DOHH2 (cell line): ENCODE data around the gene DGAT2L6.

ENCODE experiments used
- H3F3A ChIP-seq: fragments of 200-600 bp; sonication (generic), shearing (Covaris generic); 2 replicates; pipeline ENCODE4 v1.6.0; 2016; ENCODE audit warnings: antibody characterized with exemption, mild to moderate bottlenecking; ENCODE audit not compliant: control insufficient read depth, insufficient read depth
- H3K27ac ChIP-seq: fragments of 200-600 bp; sonication (generic); 2 replicates; pipeline ENCODE4 v1.5.1; 2014; ENCODE audit warnings: low read depth, mild to moderate bottlenecking, low read length, moderate library complexity
- H3K27me3 ChIP-seq: fragments of 200-600 bp; sonication (generic); 2 replicates; pipeline ENCODE4 v1.6.1; 2014; ENCODE audit warnings: mild to moderate bottlenecking, low read length, mixed read lengths; ENCODE audit not compliant: control insufficient read depth
- H3K36me3 ChIP-seq: fragments of 200-600 bp; sonication (generic); 2 replicates; pipeline ENCODE4 v1.6.1; 2014; ENCODE audit warnings: mild to moderate bottlenecking, low read length, moderate library complexity, mixed read lengths; ENCODE audit not compliant: control insufficient read depth
- H3K4me1 ChIP-seq: fragments of 200-600 bp; sonication (generic); 2 replicates; pipeline ENCODE4 v1.6.1; 2014; ENCODE audit warnings: mild to moderate bottlenecking, low read length, mixed read lengths; ENCODE audit not compliant: control insufficient read depth
- H3K4me2 ChIP-seq: fragments of 200-600 bp; sonication (generic); 2 replicates; pipeline ENCODE4 v1.6.0; 2014; ENCODE audit warnings: mild to moderate bottlenecking, low read length, moderate library complexity
- H3K4me3 ChIP-seq: fragments of 200-600 bp; sonication (generic); 2 replicates; pipeline ENCODE4 v1.5.1; 2014; ENCODE audit warnings: mild to moderate bottlenecking, low read length, mixed read lengths
- H3K79me2 ChIP-seq: fragments of 200-600 bp; sonication (generic); 2 replicates; pipeline ENCODE4 v1.6.1; 2014; ENCODE audit warnings: mild to moderate bottlenecking, low read length, mixed read lengths; ENCODE audit not compliant: control insufficient read depth
- H3K9me2 ChIP-seq: fragments of 200-600 bp; sonication (generic); replicated peaks from 2 replicates; pipeline ENCODE4 v1.6.1; 2014; ENCODE audit warnings: mild to moderate bottlenecking, low read length, mixed read lengths; ENCODE audit not compliant: control insufficient read depth
- H3K9me3 ChIP-seq: fragments of 200-600 bp; sonication (generic); 2 replicates; pipeline ENCODE4 v1.6.1; 2014; ENCODE audit warnings: antibody characterized with exemption, low read length, mixed read lengths; ENCODE audit not compliant: control insufficient read depth, insufficient read depth
- H4K20me1 ChIP-seq: fragments of 200-600 bp; sonication (generic); 2 replicates; pipeline ENCODE4 v1.6.0; 2014; ENCODE audit warnings: low read depth, mild to moderate bottlenecking, antibody characterized with exemption, low read length, moderate library complexity; ENCODE audit not compliant: control insufficient read depth, insufficient read depth
- CTCF ChIP-seq: fragments of 200-600 bp; sonication (generic); IDR thresholded peaks from one replicate; pipeline ENCODE4 v1.5.1; 2014; ENCODE audit warnings: antibody characterized with exemption, mild to moderate bottlenecking, low read depth, low read length; ENCODE audit not compliant: poor library complexity, severe bottlenecking
- EZH2phosphoT487 ChIP-seq: fragments of 200-600 bp; sonication (generic); IDR thresholded peaks from 2 replicates; pipeline ENCODE4 v1.6.1; 2017; ENCODE audit warnings: borderline replicate concordance, mild to moderate bottlenecking, antibody characterized with exemption, low read length, moderate library complexity, mixed read lengths

DGAT2L6 gene

GRCh38 chrX:70231666-70232065 is 54.4 kb downstream of the DGAT2L6 start:
- TF ChIP-seq EZH2phosphoT487 (no peak), CTCF (no peak)
- H3K79me2 ChIP-seq = no peaks in the 10 kb centered on the region
- H3F3A ChIP-seq = no peaks in the 10 kb centered on the region
- H3K27ac ChIP-seq = no peak overlapping the region
- H3K27me3 ChIP-seq = no peaks in the 10 kb centered on the region
- no peaks in the 10 kb centered on the region for H4K20me1 ChIP-seq
- no peaks in the 10 kb centered on the region for H3K9me3 ChIP-seq
- no peak overlapping the region for H3K4me2 ChIP-seq
- no peaks in the 10 kb centered on the region for H3K4me1 ChIP-seq
- H3K4me3 ChIP-seq = no peak overlapping the region
- no peaks in the 10 kb centered on the region for H3K36me3 ChIP-seq
- H3K9me2 ChIP-seq = no peaks in the 10 kb centered on the region

GRCh38 chrX:70234355-70234754 is 57.1 kb downstream of the DGAT2L6 start, which contains the start of gene AWAT1:
Gene AWAT1, plus strand, starts transcription at chrX:70234655. Its CDS starts 41 bp downstream, at chrX:70234696.
- no peak within 1 kb of the TSS for H3K27ac ChIP-seq
- H3K9me3 ChIP-seq = no peaks in the 10 kb centered on the region
- TF ChIP-seq CTCF = no peak
- TF ChIP-seq EZH2phosphoT487 = no peak
- H3K79me2 ChIP-seq = no peaks in the 10 kb centered on the region
- no peaks in the 10 kb centered on the region for H3F3A ChIP-seq
- no peaks in the 10 kb centered on the region for H4K20me1 ChIP-seq
- H3K9me2 ChIP-seq = no peaks in the 10 kb centered on the region
- no peak within 1 kb of the TSS for H3K4me3 ChIP-seq
- H3K4me2 ChIP-seq = no peak within 1 kb of the TSS
- H3K27me3 ChIP-seq = no peaks in the 10 kb centered on the region
- no peaks in the 10 kb centered on the region for H3K4me1 ChIP-seq
- no peaks in the 10 kb centered on the region for H3K36me3 ChIP-seq

GRCh38 chrX:70240751-70241150 is 63.5 kb downstream of the DGAT2L6 start:
- H3F3A ChIP-seq = no peaks in the 10 kb centered on the region
- no peaks in the 10 kb centered on the region for H3K36me3 ChIP-seq
- no peaks in the 10 kb centered on the region for H3K27me3 ChIP-seq

More at GRCh38 chrX:70240751-70241150, 63.5 kb downstream of the DGAT2L6 start:
- Histone ChIP-seq H3K4me1 (no peaks in the 10 kb centered on the region), H3K27ac (no peak overlapping the region), H3K79me2 (no peaks in the 10 kb centered on the region), H3K9me3 (no peaks in the 10 kb centered on the region), H3K4me2 (no peak overlapping the region), H3K9me2 (no peaks in the 10 kb centered on the region), H3K4me3 (no peak overlapping the region), H4K20me1 (no peaks in the 10 kb centered on the region)
- TF ChIP-seq CTCF (no peak), EZH2phosphoT487 (no peak)
